RCC 7860 (cell line): Measurements from ENCODE around the gene TMED6.

Experiments
- DNase-seq: peaks from one replicate; pipeline ENCODE4 v3.0.0-alpha.2; 2015; ENCODE audit warnings: low spot score
- FAIRE-seq: peaks from 2 replicates; lab custom pipeline; 2012; peaks lifted over from hg19 to GRCh38; lab: Jason Lieb, UNC

Gene TMED6

GRCh38 chr16:69324585-69325253 lies 26.9 kb downstream of the TMED6 start:
- DNase-seq = no peak
- FAIRE-seq = no peak

- no peak for FAIRE-seq
- no peak for DNase-seq
These were observed 27.5 kb downstream of the TMED6 start for GRCh38 chr16:69324013-69324531.

GRCh38 chr16:69323415-69323814 lies 28.2 kb downstream of the TMED6 start:
- no peak for DNase-seq
- no peak for FAIRE-seq

GRCh38 chr16:69322343-69322742 lies 29.2 kb downstream of the TMED6 start:
- no peak for FAIRE-seq
- no peak for DNase-seq

GRCh38 chr16:69321080-69321479 lies 30.5 kb downstream of the TMED6 start:
- FAIRE-seq = no peak

GRCh38 chr16:69320740-69321073 lies 30.9 kb downstream of the TMED6 start:
- FAIRE-seq = no peak
- DNase-seq = no peak

More at GRCh38 chr16:69321080-69321479, 30.5 kb downstream of the TMED6 start:
- no peak for DNase-seq

- FAIRE-seq = no peak
- DNase-seq = no peak
These were observed 31.5 kb downstream of the TMED6 start for GRCh38 chr16:69319826-69320739.

GRCh38 chr16:69319381-69319780 lies 32.2 kb downstream of the TMED6 start:
- DNase-seq (no peak), FAIRE-seq (no peak)

GRCh38 chr16:69318911-69319289 lies 32.7 kb downstream of the TMED6 start:
- DNase-seq = no peak
- FAIRE-seq = no peak

- no peak for FAIRE-seq
- DNase-seq = no peak
These were observed 33.2 kb downstream of the TMED6 start for GRCh38 chr16:69318177-69318910.

GRCh38 chr16:69316595-69317034 lies 35.0 kb downstream of the TMED6 start:
- FAIRE-seq = no peak
- no peak for DNase-seq

- DNase-seq = no peak
- no peak for FAIRE-seq
These were observed 35.9 kb downstream of the TMED6 start for GRCh38 chr16:69315486-69316311.

- DNase-seq (no peak), FAIRE-seq (no peak)
These were observed 37.1 kb downstream of the TMED6 start for GRCh38 chr16:69314534-69314933.

GRCh38 chr16:69313469-69313868 lies 38.1 kb downstream of the TMED6 start:
- DNase-seq (no peak), FAIRE-seq (no peak)

GRCh38 chr16:69311533-69312387 lies 39.8 kb downstream of the TMED6 start:
- FAIRE-seq (no peak), DNase-seq (peak; percentile 12)

GRCh38 chr16:69310653-69311532 lies 40.7 kb downstream of the TMED6 start, which contains the start of gene VPS4A:
Gene VPS4A (plus strand): TSS chr16:69311350. CDS start chr16:69311512, 162 bp downstream.
- FAIRE-seq (no peak), DNase-seq (peak; percentile 90)

- DNase-seq (no peak), FAIRE-seq (no peak)
These were observed 42.3 kb downstream of the TMED6 start for GRCh38 chr16:69309316-69309715.

- FAIRE-seq = no peak
- no peak for DNase-seq
These were observed 43.7 kb downstream of the TMED6 start for GRCh38 chr16:69307856-69308255.
